ENCODE data around the gene RHBDL1. TPM values are rescaled to one million over a fixed set of nuclear protein-coding genes. Genes with fewer than 3 reads are reported as not detected.

The RHBDL1 gene
- total and polyA plus RNA-seq, 10 of the 15 experiments (the other 5 are each of a cell fraction or from before 2014, with no cell fraction given) = 0.04 to 1.3 (median 0.65) TPM; not detected in 5

- TF ChIP-seq E2F4 (IDR thresholded peaks at IDR 0.05; ENCODE audit: low read depth, low read length) (no peak), SRF (IDR thresholded peaks at IDR 0.05; ENCODE audit: low read depth in 2 of 2, low read length in 2 of 2) (peak; percentile 84 to 89), IKZF2 (IDR thresholded peaks at IDR 0.05) (no peak), NFYB (IDR thresholded peaks at IDR 0.05; ENCODE audit: insufficient read depth, low read depth, low read length) (peak; percentile 94), PML (IDR thresholded peaks at IDR 0.05; ENCODE audit: low read length) (no peak), MTA2 (IDR thresholded peaks at IDR 0.05; ENCODE audit: low read depth) (no peak), ZBTB40 (IDR thresholded peaks at IDR 0.05; ENCODE audit: borderline replicate concordance) (peak; percentile 93), TAF1 (IDR thresholded peaks at IDR 0.05; ENCODE audit: borderline replicate concordance, low read depth, low read length) (peak; percentile 90), KAT2A (conservative IDR thresholded peaks at IDR 0.05; ENCODE audit: control insufficient read depth, low read depth, low read length) (no peak)
- TF ChIP-seq, protein P1, sequence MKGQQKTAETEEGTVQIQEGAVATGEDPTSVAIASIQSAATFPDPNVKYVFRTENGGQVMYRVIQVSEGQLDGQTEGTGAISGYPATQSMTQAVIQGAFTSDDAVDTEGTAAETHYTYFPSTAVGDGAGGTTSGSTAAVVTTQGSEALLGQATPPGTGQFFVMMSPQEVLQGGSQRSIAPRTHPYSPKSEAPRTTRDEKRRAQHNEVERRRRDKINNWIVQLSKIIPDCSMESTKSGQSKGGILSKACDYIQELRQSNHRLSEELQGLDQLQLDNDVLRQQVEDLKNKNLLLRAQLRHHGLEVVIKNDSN (IDR thresholded peaks at IDR 0.05; ENCODE audit: borderline replicate concordance, extremely low read length, insufficient read depth, low read depth, low read length) = peak; percentile 38
- TF ChIP-seq, protein P2, sequence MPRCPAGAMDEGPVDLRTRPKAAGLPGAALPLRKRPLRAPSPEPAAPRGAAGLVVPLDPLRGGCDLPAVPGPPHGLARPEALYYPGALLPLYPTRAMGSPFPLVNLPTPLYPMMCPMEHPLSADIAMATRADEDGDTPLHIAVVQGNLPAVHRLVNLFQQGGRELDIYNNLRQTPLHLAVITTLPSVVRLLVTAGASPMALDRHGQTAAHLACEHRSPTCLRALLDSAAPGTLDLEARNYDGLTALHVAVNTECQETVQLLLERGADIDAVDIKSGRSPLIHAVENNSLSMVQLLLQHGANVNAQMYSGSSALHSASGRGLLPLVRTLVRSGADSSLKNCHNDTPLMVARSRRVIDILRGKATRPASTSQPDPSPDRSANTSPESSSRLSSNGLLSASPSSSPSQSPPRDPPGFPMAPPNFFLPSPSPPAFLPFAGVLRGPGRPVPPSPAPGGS (IDR thresholded peaks at IDR 0.05; ENCODE audit: borderline replicate concordance, insufficient read depth, low read depth, low read length, poor library complexity, severe bottlenecking) = peak; percentile 88
- TF ChIP-seq, protein P3, sequence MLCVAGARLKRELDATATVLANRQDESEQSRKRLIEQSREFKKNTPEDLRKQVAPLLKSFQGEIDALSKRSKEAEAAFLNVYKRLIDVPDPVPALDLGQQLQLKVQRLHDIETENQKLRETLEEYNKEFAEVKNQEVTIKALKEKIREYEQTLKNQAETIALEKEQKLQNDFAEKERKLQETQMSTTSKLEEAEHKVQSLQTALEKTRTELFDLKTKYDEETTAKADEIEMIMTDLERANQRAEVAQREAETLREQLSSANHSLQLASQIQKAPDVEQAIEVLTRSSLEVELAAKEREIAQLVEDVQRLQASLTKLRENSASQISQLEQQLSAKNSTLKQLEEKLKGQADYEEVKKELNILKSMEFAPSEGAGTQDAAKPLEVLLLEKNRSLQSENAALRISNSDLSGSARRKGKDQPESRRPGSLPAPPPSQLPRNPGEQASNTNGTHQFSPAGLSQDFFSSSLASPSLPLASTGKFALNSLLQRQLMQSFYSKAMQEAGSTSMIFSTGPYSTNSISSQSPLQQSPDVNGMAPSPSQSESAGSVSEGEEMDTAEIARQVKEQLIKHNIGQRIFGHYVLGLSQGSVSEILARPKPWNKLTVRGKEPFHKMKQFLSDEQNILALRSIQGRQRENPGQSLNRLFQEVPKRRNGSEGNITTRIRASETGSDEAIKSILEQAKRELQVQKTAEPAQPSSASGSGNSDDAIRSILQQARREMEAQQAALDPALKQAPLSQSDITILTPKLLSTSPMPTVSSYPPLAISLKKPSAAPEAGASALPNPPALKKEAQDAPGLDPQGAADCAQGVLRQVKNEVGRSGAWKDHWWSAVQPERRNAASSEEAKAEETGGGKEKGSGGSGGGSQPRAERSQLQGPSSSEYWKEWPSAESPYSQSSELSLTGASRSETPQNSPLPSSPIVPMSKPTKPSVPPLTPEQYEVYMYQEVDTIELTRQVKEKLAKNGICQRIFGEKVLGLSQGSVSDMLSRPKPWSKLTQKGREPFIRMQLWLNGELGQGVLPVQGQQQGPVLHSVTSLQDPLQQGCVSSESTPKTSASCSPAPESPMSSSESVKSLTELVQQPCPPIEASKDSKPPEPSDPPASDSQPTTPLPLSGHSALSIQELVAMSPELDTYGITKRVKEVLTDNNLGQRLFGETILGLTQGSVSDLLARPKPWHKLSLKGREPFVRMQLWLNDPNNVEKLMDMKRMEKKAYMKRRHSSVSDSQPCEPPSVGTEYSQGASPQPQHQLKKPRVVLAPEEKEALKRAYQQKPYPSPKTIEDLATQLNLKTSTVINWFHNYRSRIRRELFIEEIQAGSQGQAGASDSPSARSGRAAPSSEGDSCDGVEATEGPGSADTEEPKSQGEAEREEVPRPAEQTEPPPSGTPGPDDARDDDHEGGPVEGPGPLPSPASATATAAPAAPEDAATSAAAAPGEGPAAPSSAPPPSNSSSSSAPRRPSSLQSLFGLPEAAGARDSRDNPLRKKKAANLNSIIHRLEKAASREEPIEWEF (IDR thresholded peaks at IDR 0.05; ENCODE audit: insufficient replicate concordance, low read depth, low read length) = no peak
These were observed 8.8 kb downstream of the RHBDL1 start, which contains the start of gene JMJD8 (continued) for GRCh38 chr16:684071-684794.
